HCT116 (cell line): ENCODE results near the gene CALCOCO1. TPM values are rescaled to one million over a fixed set of nuclear protein-coding genes. Genes with fewer than 3 reads are reported as not detected.

Source experiments
- ATAC-seq: fragments of 200-7000 bp; cut with Tn5 transposase; 2 replicates; pipeline ENCODE4 v1.9.1; 2020; ENCODE audit warnings: mild to moderate bottlenecking, moderate library complexity
- BruUV-seq: library from RNA; stranded (reverse); fragments of 400-500 nt; replicated peaks from 2 replicates; lab custom pipeline; 2021; lab: Mats Ljungman, UMichigan
- CTCF ChIA-PET: fragments of 300-600 bp; sonication (Branson Sonifier 250); formaldehyde crosslinking; loops from one replicate; lab custom pipeline; 2021; ENCODE audit warnings: antibody characterized with exemption; lab: Charles Lee
- POLR2A ChIA-PET: fragments of 300-600, 350-600 bp; sonication (Branson Sonifier 250); formaldehyde crosslinking; loops from one replicate; lab custom pipeline; 2021; ENCODE audit warnings: antibody characterized with exemption; lab: Charles Lee
- RAD21 ChIA-PET, 2 experiments: fragments of 300-600 bp; sonication (Branson Sonifier 250); formaldehyde crosslinking; loops; one replicate each; lab custom pipeline; 2023; ENCODE audit warnings: low total read pairs in 2 of 2; ENCODE audit not compliant: uncharacterized antibody in 2 of 2, unreplicated experiment in 2 of 2, low non-redundant PET in 1 of 2; lab: Charles Lee
- DNase-seq: peaks from one replicate; pipeline ENCODE4 v3.0.0-alpha.2; 2010; ENCODE audit warnings: low read depth, low spot score
- H2AFZ ChIP-seq: fragments of 200-600 bp; shearing (Covaris generic), sonication (generic); 2 replicates; pipeline ENCODE4 v1.6.1; 2017; ENCODE audit warnings: low read depth, mixed run types, mixed read lengths, antibody characterized with exemption, low read length; ENCODE audit not compliant: poor library complexity, severe bottlenecking
- H3K27ac ChIP-seq: 2 replicates; pipeline ENCODE4 v1.5.1; 2012; ENCODE audit warnings: low read depth, low read length
- H3K27me3 ChIP-seq: fragments of 200-600 bp; sonication (generic); 2 replicates; pipeline ENCODE4 v1.6.1; 2016; ENCODE audit warnings: mixed run types, low read length, mixed read lengths; ENCODE audit not compliant: insufficient read depth
- H3K36me3 ChIP-seq, 2 experiments: fragments of 200-500 bp in 1 of 2; fragments of 200-600 bp in 1 of 2; sonication (Bioruptor generic) in 1 of 2; sonication (generic) in 1 of 2; 2 replicates each; pipeline versions ENCODE4 v1.5.1 to v1.6.1; 2014 to 2016; ENCODE audit warnings: low read length in 2 of 2, inconsistent platforms in 1 of 2, mixed read lengths in 1 of 2, mixed run types in 1 of 2; ENCODE audit not compliant: insufficient read depth in 2 of 2, control insufficient read depth in 1 of 2
- H3K4me1 ChIP-seq, 2 experiments: fragments of 200-600 bp in 1 of 2; sonication (generic) in 1 of 2; 2 replicates each; pipeline versions ENCODE4 v1.5.1 to v1.6.1; 2012 to 2017; ENCODE audit warnings: low read length in 2 of 2, inconsistent platforms in 1 of 2, mild to moderate bottlenecking in 1 of 2, mixed read lengths in 1 of 2, mixed run types in 1 of 2, moderate library complexity in 1 of 2; ENCODE audit not compliant: insufficient read depth in 2 of 2, control insufficient read depth in 1 of 2
- H3K4me2 ChIP-seq: fragments of 200-600 bp; sonication (generic); 2 replicates; pipeline ENCODE4 v1.6.1; 2017; ENCODE audit warnings: mixed run types, low read length, mixed read lengths
- H3K4me3 ChIP-seq, 2 experiments: fragments of 200-600 bp in 1 of 2; sonication (generic) in 1 of 2; replicated peaks in 1 of 2; 2 replicates each; pipeline ENCODE4 v1.5.1; 2011 to 2016; ENCODE audit warnings: low read length in 2 of 2, control low read depth in 1 of 2, low read depth in 1 of 2, mild to moderate bottlenecking in 1 of 2, mixed read lengths in 1 of 2, mixed run types in 1 of 2
- H3K79me2 ChIP-seq: fragments of 200-600 bp; sonication (generic); 2 replicates; pipeline ENCODE4 v1.6.1; 2017; ENCODE audit warnings: mild to moderate bottlenecking, mixed run types, low read length, moderate library complexity, mixed read lengths; ENCODE audit not compliant: insufficient read depth
- H3K9ac ChIP-seq: fragments of 200-600 bp; sonication (generic); 2 replicates; pipeline ENCODE4 v1.6.1; 2016; ENCODE audit warnings: low read length, mixed read lengths
- H3K9me2 ChIP-seq: fragments of 200-600 bp; sonication (generic), shearing (Covaris generic); 2 replicates; pipeline ENCODE4 v1.6.1; 2017; ENCODE audit warnings: mixed run types, mild to moderate bottlenecking, moderate library complexity; ENCODE audit not compliant: insufficient read depth
- H3K9me3 ChIP-seq, 2 experiments: fragments of 200-500 bp in 1 of 2; fragments of 200-600 bp in 1 of 2; sonication (Bioruptor generic) in 1 of 2; sonication (generic) in 1 of 2; 2 replicates each; pipeline ENCODE4 v1.6.1; 2014 to 2017; ENCODE audit warnings: low read length in 2 of 2, mixed read lengths in 2 of 2, inconsistent platforms in 1 of 2, low read depth in 1 of 2, mild to moderate bottlenecking in 1 of 2, mixed run types in 1 of 2, moderate library complexity in 1 of 2; ENCODE audit not compliant: control insufficient read depth in 1 of 2, insufficient read depth in 1 of 2
- H4K20me1 ChIP-seq: fragments of 200-600 bp; sonication (generic), shearing (Covaris generic); 2 replicates; pipeline ENCODE4 v1.6.1; 2017; ENCODE audit warnings: mixed run types, mild to moderate bottlenecking, moderate library complexity; ENCODE audit not compliant: insufficient read depth
- CBX3 ChIP-seq: IDR thresholded peaks from 2 replicates; pipeline ENCODE4 v1.6.1; 2012; ENCODE audit warnings: low read depth
- CEBPB ChIP-seq: IDR thresholded peaks from 2 replicates; pipeline ENCODE4 v1.6.1; 2012; ENCODE audit warnings: low read depth
- EZH2 ChIP-seq: fragments of 200-600 bp; sonication (generic); IDR thresholded peaks from 2 replicates; pipeline ENCODE4 v1.6.1; 2017; ENCODE audit warnings: antibody characterized with exemption, mixed run types
- EZH2phosphoT487 ChIP-seq: fragments of 200-600 bp; IDR thresholded peaks from 2 replicates; pipeline ENCODE4 v1.6.1; 2018; ENCODE audit warnings: antibody characterized with exemption, borderline replicate concordance
- FOSL1 ChIP-seq: IDR thresholded peaks from 2 replicates; pipeline ENCODE4 v1.6.1; 2012; ENCODE audit warnings: low read depth
- SIN3A ChIP-seq: IDR thresholded peaks from 2 replicates; pipeline ENCODE4 v1.6.1; 2012; ENCODE audit warnings: low read depth
- SP1 ChIP-seq: IDR thresholded peaks from 2 replicates; pipeline ENCODE4 v1.6.1; 2012; ENCODE audit warnings: low read depth
- SRF ChIP-seq: IDR thresholded peaks from 2 replicates; pipeline ENCODE4 v1.6.1; 2012; ENCODE audit warnings: low read depth
- TCF7L2 ChIP-seq: IDR thresholded peaks from 2 replicates; pipeline ENCODE4 v1.7.0; 2011; ENCODE audit warnings: borderline replicate concordance, inconsistent platforms; ENCODE audit not compliant: insufficient read depth, insufficient read length; ENCODE audit errors: extremely low read depth
- YY1 ChIP-seq: IDR thresholded peaks from 2 replicates; pipeline ENCODE4 v1.6.1; 2011; ENCODE audit warnings: low read length, low read depth, moderate library complexity, mild to moderate bottlenecking; ENCODE audit not compliant: insufficient replicate concordance; ENCODE audit errors: extremely low read depth
- ZFX ChIP-seq: fragments of 450-650 bp; IDR thresholded peaks from 2 replicates; pipeline ENCODE4 v1.6.1; 2017
- ZNF274 ChIP-seq: fragments of 200-500 bp; sonication (Bioruptor generic); IDR thresholded peaks from 2 replicates; pipeline ENCODE4 v1.6.1; 2014; ENCODE audit warnings: mild to moderate bottlenecking, low read depth, low read length, inconsistent platforms
- intact Hi-C: fragments of 100-400 bp; cut with micrococcal nuclease; formaldehyde crosslinking; loops from 2 replicates; pipeline ENCODE4 v1.10.0; 2022
- total RNA-seq: library from RNA; stranded (reverse); gene quantifications from one replicate; pipeline ENCODE4 v1.2.1, GENCODE V29; 2021; ENCODE audit not compliant: unreplicated experiment
- TF ChIP-seq, protein P1 (sequence below): IDR thresholded peaks from 2 replicates; pipeline ENCODE4 v1.6.1; 2012
- TF ChIP-seq, protein P2 (sequence below): IDR thresholded peaks from 2 replicates; pipeline ENCODE4 v1.6.1; 2012; ENCODE audit warnings: low read depth
- TF ChIP-seq, protein P3 (sequence below): IDR thresholded peaks from 2 replicates; pipeline ENCODE4 v1.6.1; 2011; ENCODE audit warnings: mild to moderate bottlenecking, low read length, moderate library complexity; ENCODE audit not compliant: insufficient replicate concordance; ENCODE audit errors: extremely low read depth
- TF ChIP-seq, protein P4 (sequence below): IDR thresholded peaks from 2 replicates; pipeline ENCODE4 v1.6.1; 2012

The CALCOCO1 gene
- total RNA-seq, 1 experiment from 2014 or later: 42.6 TPM

DNA sequence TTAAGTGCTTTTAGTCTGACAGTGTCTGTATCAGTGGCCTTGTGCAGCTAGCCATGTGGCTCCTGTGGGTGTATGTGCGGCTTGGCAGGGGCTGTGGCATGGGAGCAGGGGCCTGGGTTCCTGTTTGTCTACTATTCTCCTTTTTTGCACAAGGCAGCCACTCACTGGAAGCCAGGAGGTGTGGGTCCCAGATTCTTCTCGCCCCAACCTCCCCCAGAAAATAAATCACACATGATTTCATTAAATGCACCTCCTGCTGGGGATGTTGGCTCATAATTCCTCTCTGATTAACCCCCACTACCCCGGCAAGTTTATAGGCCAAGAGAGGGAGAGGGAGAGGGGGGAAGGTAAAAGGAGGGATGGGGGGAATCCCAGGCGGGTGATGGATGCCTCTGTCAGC, 17.6 kb downstream of the CALCOCO1 start:
- ChIA-PET CTCF (interaction anchor here (0.8 to 1.7 kb wide), 2 partner anchors 33 to 36 kb away, joined by 3 to 6 read pairs; no protein-coding TSS in a partner anchor), POLR2A (no interaction called here), RAD21 (no interaction called here)
- no peaks in the 10 kb centered on the region for H4K20me1 ChIP-seq
- H2AFZ ChIP-seq: no peak overlapping the region
- no peaks in the 10 kb centered on the region for H3K36me3 ChIP-seq
- no peak overlapping the region for H3K4me3 ChIP-seq
- no peak for DNase-seq
- no peak for TF ChIP-seq EZH2
- TF ChIP-seq SIN3A: no peak
- no peak for TF ChIP-seq YY1
- no peak for TF ChIP-seq CEBPB
- TF ChIP-seq SP1: no peak
- TF ChIP-seq ZNF274: no peak
- TF ChIP-seq FOSL1: no peak
- TF ChIP-seq CBX3: no peak
- no peak for TF ChIP-seq TCF7L2
- TF ChIP-seq EZH2phosphoT487: no peak
- TF ChIP-seq, protein P1, sequence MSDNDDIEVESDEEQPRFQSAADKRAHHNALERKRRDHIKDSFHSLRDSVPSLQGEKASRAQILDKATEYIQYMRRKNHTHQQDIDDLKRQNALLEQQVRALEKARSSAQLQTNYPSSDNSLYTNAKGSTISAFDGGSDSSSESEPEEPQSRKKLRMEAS: no peak
- TF ChIP-seq, protein P2, sequence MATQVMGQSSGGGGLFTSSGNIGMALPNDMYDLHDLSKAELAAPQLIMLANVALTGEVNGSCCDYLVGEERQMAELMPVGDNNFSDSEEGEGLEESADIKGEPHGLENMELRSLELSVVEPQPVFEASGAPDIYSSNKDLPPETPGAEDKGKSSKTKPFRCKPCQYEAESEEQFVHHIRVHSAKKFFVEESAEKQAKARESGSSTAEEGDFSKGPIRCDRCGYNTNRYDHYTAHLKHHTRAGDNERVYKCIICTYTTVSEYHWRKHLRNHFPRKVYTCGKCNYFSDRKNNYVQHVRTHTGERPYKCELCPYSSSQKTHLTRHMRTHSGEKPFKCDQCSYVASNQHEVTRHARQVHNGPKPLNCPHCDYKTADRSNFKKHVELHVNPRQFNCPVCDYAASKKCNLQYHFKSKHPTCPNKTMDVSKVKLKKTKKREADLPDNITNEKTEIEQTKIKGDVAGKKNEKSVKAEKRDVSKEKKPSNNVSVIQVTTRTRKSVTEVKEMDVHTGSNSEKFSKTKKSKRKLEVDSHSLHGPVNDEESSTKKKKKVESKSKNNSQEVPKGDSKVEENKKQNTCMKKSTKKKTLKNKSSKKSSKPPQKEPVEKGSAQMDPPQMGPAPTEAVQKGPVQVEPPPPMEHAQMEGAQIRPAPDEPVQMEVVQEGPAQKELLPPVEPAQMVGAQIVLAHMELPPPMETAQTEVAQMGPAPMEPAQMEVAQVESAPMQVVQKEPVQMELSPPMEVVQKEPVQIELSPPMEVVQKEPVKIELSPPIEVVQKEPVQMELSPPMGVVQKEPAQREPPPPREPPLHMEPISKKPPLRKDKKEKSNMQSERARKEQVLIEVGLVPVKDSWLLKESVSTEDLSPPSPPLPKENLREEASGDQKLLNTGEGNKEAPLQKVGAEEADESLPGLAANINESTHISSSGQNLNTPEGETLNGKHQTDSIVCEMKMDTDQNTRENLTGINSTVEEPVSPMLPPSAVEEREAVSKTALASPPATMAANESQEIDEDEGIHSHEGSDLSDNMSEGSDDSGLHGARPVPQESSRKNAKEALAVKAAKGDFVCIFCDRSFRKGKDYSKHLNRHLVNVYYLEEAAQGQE: no peak
- TF ChIP-seq, protein P3, sequence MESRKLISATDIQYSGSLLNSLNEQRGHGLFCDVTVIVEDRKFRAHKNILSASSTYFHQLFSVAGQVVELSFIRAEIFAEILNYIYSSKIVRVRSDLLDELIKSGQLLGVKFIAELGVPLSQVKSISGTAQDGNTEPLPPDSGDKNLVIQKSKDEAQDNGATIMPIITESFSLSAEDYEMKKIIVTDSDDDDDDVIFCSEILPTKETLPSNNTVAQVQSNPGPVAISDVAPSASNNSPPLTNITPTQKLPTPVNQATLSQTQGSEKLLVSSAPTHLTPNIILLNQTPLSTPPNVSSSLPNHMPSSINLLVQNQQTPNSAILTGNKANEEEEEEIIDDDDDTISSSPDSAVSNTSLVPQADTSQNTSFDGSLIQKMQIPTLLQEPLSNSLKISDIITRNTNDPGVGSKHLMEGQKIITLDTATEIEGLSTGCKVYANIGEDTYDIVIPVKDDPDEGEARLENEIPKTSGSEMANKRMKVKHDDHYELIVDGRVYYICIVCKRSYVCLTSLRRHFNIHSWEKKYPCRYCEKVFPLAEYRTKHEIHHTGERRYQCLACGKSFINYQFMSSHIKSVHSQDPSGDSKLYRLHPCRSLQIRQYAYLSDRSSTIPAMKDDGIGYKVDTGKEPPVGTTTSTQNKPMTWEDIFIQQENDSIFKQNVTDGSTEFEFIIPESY: no peak
- no peak for TF ChIP-seq ZFX
- TF ChIP-seq, protein P4, sequence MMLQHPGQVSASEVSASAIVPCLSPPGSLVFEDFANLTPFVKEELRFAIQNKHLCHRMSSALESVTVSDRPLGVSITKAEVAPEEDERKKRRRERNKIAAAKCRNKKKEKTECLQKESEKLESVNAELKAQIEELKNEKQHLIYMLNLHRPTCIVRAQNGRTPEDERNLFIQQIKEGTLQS: no peak
- no peak for TF ChIP-seq SRF
- no peaks in the 10 kb centered on the region for H3K79me2 ChIP-seq
- intact Hi-C loops: no loop called here
- H3K27ac ChIP-seq: no peak overlapping the region
- H3K4me1 ChIP-seq: no peaks in the 10 kb centered on the region
- no peaks in the 10 kb centered on the region for H3K9me3 ChIP-seq
- H3K9ac ChIP-seq: no peak overlapping the region
- no peaks in the 10 kb centered on the region for H3K27me3 ChIP-seq
- no TSS peak for BruUV-seq
- no peak overlapping the region for H3K4me2 ChIP-seq
- ATAC-seq: no peak
- no peaks in the 10 kb centered on the region for H3K9me2 ChIP-seq
